ENCODE data around the gene AFF4.
"Not testable (repeated sequence)": the region's sequence is repeated elsewhere in the genome, so short reads cannot be mapped to it uniquely, and the experiment has no call there.

The AFF4 gene

GRCh38 chr5:132951897-132952296 lies 11.5 kb downstream of the AFF4 start:
- no peak for FAIRE-seq

DNA sequence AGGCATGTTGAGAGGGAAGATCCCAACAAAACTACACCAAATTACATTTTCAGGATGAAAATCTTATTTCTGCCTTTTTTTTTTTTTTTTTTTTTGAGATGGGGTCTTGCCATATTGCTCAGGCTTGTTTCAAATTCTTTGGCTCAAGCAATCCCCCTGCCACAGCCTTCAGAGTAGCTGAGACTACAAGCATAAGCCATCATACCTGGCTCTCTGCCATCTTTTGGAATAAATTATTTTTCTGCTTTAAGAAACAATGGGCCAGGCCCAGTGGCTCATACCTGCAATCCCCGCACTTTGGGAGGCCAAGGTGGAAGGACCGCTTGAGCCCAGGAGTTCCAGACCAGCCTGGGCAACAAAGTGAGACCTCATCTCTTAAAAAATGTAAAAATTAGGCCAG lies 14.3 kb downstream of the AFF4 start:
- FAIRE-seq: no peak

- FAIRE-seq: no peak
Measured at GRCh38 chr5:132947671-132948070, 15.8 kb downstream of the AFF4 start.

DNA sequence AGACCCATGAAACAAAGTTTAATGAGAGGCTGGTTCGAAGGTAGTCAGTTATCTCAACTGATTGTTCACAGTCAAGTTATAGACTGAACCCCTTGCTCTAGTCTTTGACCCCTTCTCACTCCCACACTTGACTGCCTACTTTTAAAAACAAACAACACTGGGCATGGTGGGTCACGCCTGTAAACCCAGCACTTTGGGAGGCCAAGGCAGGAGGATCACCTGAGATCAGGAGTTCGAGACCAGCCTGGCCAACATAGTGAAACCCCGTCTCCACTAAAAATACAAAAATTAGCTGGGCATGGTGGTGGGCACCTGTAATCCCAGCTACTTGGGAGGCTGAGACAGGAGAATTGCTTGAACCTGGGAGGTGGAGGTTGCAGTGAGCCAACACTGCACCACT lies 18.1 kb downstream of the AFF4 start:
- not testable (repeated sequence) for FAIRE-seq

- no peak for FAIRE-seq
Measured at GRCh38 chr5:132943362-132944022, 19.9 kb downstream of the AFF4 start.

DNA sequence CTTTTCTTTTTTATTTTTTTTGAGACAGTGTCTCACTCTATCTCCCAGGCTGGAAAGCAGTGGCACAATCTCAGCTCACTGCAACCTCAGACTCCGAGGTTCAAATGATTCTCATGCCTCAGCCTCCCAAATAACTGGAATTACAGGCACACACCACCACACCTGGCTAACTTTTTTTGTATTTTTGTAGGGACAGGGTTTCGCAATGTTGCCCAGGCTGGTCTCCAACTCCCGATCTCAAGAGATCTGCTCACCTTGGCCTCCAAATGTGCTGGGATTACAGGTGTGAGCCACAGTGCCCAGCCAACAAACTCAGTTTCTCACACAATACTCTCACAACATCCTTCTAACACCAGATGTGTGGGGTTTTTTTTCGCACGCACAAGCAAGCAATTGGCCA lies 22.1 kb downstream of the AFF4 start:
- FAIRE-seq: no peak

DNA sequence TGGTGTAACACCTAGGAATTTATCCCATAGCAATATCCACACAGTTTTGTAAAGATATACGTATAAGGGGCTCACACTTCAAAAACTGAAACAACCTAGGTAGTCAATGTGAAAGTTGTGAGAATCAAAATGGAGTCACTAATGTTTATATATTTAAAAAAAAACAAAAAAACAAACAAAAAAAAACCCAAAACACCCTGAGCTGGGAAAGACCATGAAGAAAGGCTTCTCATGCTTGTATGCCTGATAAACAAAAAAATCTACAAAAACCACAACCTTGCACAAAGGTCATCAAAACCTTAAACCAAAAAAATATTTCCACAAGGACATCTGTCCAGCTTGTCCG lies 35.4 kb downstream of the AFF4 start:
- FAIRE-seq: no peak

DNA sequence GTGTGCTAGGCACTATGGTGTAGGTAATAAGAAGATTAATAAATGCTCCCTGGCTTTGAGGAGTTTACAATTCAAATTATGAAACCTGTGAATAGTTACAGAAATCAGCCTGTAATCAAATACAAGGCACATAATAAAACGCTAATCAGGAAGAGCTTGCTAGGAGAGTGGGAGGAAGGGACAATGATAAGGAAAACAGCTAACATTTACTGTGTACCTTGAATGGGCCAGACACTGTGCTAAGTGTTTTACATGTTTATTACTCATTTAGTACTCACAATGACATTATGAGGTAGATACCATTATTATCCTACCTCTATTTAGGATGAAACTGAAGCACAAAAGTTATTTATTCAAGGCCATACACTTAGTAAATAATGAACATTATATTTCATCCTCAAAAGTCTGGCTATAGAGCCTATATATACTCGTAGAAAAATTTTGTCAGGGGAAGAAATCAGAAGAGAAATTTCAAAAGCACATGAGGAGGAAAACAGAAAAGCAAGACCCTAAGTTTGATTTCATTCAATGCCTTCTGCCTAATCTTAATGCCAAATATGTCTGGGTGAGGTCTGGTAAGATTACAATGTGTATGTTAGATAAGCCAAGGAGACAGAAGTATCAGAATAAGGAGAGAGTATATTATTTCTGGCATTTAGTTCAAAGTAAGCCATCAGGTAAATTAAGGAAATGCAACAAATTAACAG lies 35.9 kb downstream of the AFF4 start:
- FAIRE-seq: no peak

- FAIRE-seq: no peak
Measured at GRCh38 chr5:132926437-132926836, 37.0 kb downstream of the AFF4 start.

GRCh38 chr5:132916086-132916485 lies 47.3 kb downstream of the AFF4 start:
- FAIRE-seq: no peak

DNA sequence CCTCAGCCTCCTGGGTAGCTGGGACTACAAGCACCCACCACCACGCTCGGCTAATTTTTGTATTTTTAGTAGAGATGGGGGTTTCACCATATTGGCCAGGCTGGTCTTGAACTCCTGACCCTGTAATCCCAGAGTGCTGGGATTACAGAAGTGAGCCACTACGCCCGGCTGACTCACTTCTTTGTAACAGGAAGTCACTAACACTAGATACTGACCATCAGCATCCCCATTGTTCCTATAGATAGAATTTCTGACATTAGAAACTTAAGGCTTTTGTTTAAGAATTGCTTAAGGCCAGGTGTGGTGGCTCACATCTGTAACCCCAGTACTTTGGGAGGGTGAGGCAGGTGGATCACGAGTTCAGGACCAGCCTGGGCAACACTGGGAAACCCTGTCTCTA lies 47.8 kb downstream of the AFF4 start:
- no peak for FAIRE-seq

DNA sequence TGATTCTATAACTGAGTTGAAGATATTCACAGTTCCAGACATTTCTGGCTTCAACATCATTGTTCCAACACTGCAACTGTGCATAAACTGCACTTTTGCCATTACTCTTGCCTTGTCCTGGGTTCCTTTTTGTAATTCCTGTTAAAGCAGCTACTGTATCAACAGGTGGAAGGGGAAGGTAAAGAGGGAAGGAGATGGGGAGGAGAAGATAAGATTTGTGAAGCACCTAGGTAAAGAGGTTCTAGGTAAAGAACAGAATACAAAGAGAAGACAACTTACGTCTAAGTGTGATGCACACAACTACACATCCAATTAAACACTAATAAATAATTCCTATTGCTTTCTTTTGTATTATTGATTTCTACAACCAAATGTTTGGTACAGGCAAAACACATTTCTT lies 53.7 kb downstream of the AFF4 start:
- no peak for FAIRE-seq

DNA sequence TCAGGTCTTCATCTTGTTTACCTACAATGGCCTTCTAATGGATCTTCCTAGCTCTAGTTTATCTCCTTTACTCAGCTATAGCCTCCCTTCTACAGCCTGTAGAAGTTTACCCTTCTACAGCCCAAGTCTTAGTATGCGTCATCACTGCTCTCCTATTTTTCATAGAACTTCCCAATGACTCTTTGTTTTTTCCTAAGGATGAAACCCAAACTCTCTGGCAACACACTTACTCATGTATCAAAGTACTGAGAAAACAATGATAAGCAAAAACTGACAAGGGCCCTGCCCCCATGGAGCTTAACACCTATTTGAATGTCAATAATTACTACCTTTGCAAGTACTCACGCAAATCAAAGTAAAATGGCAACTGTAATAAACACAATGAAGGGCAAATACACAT lies 56.3 kb downstream of the AFF4 start:
- FAIRE-seq: no peak

GRCh38 chr5:132905938-132906337 lies 57.5 kb downstream of the AFF4 start:
- FAIRE-seq: no peak

DNA sequence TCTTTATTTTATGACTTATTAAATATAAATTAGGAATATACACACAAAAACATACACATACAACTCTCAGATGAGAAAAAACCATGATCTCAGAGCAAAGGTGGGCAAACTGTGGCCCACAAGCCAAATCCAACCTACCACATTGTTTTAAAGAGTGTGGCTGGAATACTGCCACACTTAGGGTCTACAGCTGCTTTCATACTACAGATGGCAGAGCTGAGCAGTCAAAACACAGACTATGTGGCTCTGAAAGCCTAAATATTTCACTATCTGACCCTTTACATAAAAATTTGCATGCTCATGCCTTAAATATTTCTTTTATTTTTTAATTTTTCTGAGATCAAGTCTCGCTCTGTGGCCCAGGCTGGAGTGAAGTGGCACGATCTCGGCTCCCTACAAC lies 61.7 kb downstream of the AFF4 start:
- FAIRE-seq: no peak

DNA sequence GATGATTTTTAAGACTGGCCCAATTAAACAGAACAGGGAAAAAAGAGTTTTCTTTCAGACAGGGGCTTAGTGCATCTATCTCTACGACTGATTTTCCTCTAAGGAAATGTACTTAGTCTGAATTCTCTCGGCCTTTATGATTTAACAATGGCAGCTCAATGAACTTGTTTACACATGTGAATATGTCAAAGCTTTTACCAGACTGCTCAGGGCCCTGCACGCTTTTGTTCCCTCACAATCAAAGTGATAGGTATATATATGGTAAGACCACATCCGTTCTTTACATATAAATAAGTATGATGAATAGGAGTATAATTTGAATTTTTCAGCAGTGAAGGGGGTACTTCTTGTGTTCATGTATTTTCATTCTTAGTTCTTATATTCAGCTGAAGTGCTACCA lies 62.4 kb downstream of the AFF4 start:
- FAIRE-seq: no peak

DNA sequence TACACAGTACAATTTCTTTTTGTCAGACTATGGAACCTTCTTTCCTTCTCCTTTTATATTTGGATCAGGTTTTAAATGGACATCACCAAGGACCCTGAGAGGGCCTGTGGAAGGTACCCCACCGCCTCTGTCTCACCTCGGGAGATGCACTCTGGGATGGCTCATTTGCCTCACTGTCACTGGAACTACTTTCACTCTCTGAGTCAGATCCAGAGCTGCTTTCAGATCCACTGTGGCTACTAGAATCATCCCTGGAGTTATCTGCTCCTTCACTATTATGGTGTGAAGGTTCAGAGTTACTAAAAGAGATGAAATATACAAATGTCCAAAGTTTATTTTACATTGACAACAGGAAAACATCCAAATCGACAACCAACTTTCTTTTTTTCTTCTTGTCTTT lies 65.3 kb downstream of the AFF4 start:
- no peak for FAIRE-seq

DNA sequence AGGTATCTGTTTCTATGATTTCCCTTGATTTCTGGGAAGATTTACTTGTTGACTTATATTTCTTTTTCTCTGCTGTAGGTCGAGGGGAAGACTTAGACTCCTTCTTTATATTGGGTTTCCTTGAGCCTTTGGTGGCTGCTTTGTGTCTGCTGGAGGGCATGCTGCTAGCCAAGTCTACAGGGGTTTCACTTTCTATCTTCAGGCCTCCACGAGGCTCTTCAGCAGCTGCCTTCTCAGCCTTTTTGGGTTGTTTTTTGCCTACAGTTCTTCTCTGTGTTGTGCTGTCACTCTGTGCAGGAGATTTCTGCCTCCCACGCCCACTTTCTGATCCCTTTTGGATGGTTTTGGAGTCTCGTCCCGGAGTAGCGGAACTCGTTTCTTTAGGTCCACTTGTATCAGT lies 66.7 kb downstream of the AFF4 start:
- no peak for FAIRE-seq

- no peak for FAIRE-seq
Measured at GRCh38 chr5:132895719-132896305, 67.6 kb downstream of the AFF4 start.

GRCh38 chr5:132890817-132891216 lies 72.6 kb downstream of the AFF4 start:
- FAIRE-seq: no peak

DNA sequence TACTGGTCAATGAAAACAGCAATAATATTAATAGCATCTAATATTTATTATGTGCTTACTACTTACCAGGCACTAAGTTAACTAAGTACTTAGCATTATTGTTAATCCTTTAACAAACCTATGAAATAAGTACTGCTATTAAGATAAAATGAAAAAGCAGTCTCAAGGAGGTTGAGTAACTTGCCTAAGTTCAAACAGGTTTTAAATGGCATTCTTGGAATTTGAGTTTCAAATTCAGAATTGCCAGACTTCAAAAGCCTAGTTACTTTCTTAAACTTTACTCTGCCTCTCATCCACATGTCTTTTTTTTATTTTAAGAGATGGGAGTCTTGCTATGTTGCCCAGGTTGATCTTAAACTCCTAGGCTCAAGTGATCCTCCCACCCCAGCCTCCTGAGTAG lies 73.9 kb downstream of the AFF4 start:
- no peak for FAIRE-seq

- FAIRE-seq: no peak
Measured at GRCh38 chr5:132887283-132887682, 76.2 kb downstream of the AFF4 start.

DNA sequence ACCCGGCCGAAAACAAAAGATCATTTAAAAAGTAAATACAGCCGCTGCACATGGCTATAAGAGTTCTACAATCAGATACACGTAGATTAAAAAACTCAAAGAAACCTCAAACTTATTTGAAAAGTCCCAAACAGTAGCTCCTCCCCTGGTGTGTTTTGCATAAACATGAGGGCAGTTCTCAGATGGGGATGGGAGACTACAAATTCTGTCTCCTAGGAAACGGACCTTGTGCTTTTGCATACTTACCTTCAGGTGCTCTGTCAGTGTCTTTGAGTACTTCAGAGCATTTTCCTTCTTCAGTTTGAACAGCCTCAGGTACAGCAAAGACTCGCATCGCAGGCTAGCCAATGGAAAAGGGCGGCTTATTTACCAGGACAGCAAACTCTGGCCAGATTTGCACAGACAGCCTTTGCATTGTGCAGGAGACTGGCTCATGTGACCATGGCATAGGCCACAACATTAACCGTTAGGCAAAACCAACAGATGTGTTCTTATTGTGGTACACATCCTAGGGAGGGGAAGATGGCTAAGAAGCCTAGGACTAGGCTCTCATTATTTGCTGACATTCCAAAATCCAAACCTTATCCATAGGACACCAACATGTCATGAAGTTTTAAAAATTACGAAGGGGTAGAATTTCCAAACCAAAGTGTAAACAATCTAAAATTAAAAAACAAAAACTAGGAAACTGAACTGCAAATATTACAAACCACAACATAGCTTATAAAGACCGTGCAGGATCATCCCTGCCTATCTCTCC lies 77.2 kb downstream of the AFF4 start:
- FAIRE-seq: no peak

DNA sequence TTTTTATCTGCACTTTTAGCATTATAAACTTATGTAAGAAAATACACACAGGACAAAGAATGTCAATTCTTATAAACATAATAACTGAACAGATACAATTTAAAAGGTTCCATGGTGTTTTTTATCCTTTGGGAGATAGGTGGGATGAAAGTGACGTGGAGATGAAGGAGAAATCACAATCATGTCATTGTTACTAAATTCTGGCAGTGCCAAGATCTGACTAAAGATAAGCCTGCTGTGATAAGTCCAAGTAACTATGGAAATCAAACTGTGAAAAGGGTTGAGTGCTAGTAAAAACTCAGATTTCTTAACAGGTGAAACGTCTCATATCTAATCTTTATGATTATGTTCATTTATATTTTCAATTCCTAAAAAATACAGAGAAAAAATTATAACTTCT lies 78.9 kb downstream of the AFF4 start:
- no peak for FAIRE-seq
